NCI-H226 (cell line): Measurements from ENCODE around the gene APOA4.
"Not testable (repeated sequence)": the region's sequence is repeated elsewhere in the genome, so short reads cannot be mapped to it uniquely, and the experiment has no call there.

Source experiments
- DNase-seq: peaks from one replicate; pipeline ENCODE4 v3.0.0-alpha.2; 2015

The APOA4 gene

DNA sequence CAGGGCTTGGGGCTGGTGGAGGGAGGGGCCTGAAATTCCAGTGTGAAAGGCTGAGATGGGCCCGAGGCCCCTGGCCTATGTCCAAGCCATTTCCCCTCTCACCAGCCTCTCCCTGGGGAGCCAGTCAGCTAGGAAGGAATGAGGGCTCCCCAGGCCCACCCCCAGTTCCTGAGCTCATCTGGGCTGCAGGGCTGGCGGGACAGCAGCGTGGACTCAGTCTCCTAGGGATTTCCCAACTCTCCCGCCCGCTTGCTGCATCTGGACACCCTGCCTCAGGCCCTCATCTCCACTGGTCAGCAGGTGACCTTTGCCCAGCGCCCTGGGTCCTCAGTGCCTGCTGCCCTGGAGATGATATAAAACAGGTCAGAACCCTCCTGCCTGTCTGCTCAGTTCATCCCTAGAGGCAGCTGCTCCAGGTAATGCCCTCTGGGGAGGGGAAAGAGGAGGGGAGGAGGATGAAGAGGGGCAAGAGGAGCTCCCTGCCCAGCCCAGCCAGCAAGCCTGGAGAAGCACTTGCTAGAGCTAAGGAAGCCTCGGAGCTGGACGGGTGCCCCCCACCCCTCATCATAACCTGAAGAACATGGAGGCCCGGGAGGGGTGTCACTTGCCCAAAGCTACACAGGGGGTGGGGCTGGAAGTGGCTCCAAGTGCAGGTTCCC is 6.5 kb upstream of the APOA4 start, which contains the start of gene APOC3:
Gene APOC3 (plus strand): TSS at position 383 of the 659 bp plus-strand sequence. CDS start 676 bp downstream, outside the sequence.
- DNase-seq: peak; percentile 22

DNA sequence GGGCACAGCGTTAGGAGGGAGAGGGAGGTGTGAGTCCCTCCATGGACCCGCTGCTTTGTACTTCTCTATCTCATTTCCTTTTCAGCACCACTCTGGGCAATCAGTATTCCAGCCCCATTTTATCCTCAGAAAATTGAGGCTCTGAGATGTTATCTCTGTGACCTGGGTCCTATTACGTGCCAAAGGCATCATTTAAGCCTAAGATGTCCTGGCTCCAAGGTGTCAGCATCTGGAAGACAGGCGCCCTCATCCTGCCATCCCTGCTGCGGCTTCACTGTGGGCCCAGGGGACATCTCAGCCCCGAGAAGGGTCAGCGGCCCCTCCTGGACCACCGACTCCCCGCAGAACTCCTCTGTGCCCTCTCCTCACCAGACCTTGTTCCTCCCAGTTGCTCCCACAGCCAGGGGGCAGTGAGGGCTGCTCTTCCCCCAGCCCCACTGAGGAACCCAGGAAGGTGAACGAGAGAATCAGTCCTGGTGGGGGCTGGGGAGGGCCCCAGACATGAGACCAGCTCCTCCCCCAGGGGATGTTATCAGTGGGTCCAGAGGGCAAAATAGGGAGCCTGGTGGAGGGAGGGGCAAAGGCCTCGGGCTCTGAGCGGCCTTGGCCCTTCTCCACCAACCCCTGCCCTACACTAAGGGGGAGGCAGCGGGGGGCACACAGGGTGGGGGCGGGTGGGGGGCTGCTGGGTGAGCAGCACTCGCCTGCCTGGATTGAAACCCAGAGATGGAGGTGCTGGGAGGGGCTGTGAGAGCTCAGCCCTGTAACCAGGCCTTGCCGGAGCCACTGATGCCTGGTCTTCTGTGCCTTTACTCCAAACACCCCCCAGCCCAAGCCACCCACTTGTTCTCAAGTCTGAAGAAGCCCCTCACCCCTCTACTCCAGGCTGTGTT is 5.8 kb upstream of the APOA4 start:
- no peak for DNase-seq

DNA sequence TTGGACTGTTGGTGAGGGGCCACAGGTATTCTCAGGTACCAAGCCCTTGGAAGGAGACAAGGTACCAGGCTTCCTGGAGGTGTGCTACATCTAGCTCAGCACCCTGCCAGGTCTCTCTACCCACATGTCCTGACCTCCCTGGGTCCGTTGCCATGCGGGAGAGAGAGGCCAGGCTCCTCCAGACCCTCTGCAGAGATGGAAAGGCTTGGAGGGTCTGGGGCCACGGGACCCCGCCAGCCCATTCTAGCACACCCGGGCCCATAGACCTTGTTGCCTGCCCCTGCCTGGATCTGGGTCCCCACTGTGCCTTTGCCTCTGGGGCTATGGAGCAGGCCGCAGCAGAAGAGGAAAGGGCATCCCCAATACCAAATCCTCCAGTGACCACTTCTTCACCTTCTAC is 4.4 kb upstream of the APOA4 start:
- no peak for DNase-seq

DNA sequence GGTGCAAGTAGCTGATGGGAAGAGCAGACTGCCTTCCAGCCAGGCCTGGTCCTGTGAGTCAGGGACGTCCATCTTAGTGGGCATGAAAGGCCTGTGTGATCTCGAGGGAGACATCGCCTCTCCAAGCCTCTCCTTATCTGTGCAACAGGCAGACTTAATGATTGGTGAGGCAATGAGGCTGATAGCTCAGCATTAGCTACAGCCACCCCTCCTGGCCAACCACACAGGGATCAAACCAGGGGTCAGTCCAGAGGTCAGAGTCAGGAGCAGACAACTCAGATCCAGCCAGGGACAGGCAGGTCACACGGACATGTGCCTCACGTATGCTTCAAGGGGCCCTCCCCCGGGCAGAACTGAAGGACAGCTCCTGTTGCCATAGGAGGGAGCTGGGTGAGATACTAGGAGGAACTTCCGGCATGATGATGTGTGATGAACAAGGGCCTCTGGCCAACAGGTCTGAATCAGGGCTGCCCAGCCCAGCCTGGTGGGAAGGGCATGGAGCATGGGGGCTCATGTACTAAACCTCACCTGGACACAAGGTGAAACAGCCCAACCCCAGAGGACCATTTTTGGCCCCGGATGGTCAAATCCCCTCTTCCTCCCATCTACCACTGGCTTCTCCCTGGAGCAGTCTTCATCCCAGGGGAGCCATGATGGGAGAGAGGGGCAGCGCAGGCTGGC is 3.8 kb upstream of the APOA4 start:
- DNase-seq: no peak

DNA sequence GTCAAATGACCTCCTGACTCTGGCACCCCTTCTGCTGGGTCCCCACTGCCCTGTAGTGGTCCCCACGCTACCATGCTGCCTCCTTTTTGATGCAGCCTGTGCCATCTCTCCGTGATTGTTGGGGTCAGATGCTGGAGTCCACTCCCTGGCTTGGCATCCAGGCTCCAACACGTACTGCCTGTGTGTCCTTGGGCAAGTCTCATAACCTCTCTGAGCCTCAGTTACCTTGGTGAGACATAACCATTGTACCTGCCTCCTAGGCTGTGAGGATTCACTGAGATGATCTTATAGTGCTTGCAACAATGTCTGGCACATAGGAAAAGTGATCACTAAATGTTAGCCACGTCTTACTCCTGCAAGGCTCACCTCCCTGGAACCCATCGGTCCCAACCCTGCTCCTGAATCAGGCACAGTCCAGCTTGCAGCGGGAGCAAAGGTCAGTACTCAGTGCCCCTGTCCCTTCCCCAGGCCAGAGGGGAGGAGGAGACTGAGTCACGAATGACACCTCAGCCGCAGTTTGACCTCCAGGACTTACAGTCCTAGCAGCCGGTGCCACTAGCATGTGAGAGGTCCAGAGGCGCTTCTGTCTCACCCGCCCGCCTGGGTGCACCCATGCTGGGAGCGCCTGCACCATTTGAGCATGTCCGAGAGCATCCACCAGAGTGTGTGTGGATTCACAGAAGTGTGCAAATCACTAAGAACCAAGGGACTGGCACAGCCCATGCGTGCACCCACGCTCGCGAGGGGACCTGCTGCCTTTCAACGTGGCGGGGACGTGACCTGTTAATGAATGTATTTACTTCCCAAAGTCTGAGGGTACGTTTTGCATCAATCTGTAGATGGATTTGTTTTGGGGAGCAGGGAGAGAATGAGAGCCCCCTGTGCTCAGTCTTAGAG is 3.0 kb upstream of the APOA4 start:
- no peak for DNase-seq

DNA sequence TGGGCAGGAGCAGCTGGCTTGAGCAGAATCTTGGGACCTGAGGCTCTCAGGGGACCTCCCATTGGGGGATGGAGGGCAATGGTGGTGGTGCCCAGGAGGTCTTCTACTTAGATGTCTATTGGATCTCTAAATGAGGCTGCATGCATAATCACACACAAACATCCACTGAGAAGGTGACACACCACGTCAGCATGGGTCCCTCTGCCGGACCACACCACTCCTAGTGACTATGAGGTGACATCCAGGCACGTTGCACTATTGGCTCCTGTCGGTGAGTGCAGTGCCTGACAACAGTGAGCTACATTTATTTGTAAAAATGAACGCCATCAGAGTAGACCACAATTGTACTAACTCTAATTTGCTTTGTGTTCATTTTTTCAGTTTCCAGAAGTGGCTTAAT is 2.3 kb upstream of the APOA4 start:
- DNase-seq: no peak

DNA sequence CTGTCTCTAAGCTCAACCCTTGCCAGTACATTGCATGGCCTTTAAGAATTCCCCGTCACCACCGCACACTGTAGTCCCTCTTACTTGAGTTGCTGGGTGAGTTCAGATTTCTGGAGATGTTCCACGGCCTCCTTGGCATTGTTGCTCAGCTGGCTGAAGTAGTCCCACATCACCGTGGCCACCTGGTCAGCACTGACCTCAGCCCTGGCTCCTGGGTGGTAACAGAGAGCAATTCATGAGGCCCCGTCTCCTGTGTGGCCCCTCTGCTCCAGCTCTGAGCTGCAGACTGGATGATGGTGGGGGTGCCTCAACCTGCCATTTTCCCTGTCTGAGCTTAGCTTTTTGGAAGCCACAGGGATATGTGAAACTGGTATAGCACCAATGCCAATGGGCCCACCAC is 529 bp downstream of the APOA4 start:
- DNase-seq: no peak

DNA sequence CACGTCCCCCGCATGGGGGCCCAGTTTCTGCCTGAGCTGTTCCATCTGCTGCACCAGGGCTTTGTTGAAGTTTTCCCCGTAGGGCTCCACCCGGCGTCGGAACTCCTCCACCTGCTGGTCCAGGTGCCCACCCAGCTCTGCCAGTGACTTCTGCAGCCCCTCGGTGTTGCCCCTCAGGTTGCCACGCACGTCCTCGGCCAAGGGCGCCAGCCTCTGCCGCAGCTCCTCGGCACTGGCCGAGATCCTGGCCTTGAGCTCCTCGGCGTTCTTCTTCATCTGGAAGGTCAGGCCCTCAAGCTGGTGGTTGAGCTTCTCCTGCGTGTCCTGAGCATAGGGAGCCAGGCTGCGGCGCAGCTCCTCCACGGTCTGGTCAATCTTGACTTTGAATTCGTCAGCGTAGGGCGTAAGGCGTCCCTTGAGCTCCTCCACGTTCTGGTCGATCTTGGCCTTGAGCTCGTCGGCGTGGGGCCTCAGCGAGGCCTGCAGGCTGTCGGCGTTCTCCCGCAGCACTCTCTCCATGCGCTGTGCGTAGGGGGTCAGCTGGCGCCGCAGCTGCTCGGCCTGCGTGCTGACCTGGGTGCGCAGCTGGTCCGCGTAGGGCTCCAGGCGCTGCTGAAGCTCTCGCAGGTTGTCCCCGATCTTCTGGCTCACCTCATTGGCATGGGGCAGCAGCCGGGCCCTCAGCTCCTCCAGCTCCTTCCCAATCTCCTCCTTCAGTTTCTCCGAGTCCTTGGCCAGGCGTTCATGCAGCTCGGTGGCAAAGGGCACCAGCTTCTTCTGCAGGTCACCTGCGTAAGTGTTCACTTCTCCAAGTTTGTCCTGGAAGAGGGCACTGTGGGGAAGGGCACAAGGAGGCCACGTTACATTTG is 1.8 kb downstream of the APOA4 start:
- DNase-seq: no peak

DNA sequence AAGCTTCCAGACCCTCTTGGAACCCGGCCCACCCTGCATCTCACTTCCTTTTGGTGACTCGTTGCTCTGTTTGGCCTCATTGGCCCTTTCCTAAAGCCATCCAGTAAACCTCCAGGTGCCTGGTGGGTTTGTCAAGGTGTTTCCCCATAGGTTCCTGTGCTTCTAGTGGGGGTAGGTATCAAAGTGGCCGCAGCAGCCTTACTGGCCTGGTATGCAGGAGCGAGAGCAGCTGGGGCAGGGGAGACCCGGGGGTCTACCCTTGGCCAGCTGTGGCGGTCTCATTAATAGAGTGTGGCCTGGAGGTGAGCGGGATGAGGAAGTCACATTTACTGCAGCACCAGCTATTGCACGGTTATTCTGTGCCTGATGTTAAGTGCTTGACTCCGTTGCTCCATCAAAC is 4.1 kb downstream of the APOA4 start:
- no peak for DNase-seq

DNA sequence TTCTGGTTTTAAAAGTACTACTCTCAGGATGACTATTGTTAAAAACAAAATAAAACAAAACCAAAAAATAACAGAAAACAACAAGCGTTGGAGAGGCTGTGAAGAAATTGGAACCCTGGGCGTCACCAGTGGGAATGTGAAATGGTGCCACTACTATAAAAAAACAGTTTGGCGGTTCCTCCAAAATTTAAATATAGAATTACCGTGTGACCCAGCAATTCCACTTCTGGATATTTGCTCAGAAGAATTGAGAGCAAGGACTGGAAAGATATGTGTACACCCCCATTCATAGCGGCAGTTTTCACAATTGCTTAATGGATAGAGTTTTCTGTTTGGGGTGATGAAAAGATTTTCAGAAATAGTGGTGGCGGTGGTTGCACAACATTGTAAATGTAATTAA is 8.6 kb downstream of the APOA4 start:
- no peak for DNase-seq

DNA sequence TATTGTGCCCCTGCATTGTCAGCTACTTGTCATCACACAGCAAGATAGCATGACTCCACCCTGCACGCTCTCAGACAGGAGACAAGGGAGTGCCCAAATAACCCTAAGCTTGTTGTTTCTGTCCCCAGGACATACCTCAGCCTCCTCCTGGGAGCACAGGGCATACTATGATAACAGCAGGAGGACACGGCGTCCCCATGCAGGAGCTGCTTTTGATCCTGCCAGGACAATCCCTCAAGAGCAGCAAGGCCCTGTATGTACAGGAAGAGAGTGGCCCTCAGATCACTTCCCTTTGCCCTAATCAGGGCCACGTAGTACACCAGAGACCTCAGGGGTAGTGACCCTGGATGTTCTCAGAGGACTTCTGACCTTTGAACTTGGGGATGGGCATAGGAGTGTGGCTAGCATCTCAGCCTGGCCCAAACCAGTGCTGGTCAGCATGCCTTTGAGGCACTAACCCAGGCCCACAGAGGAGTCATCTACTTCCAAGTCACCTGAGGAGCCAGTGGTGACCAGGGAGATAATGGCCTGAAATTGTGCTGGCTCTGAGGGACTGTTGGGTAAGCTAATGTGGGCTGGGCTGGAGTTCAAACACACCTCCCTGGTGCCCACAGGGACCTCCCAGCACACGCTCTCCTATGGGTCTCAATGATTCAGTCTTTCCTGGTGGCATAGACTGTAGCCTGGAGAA is 9.2 kb downstream of the APOA4 start:
- no peak for DNase-seq

DNA sequence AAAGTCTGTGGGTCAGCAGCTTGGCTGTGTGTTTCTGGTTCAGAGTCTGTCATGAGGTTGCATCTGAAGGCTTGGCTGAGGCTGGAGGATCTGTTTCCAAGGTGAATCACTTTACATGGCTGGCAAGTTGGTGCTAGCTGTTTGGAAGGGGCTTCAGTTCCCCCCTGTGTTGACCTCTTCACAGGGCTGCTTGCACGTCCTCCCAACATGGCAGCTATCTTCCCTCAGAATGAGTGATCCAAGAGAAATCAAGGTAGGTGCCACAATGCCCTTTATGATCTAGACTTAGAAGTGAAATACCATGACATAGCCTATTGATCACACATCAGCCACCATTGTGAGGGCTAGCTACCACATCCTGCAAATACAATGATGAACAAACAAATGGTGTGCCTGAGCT is 9.9 kb downstream of the APOA4 start:
- no peak for DNase-seq

DNA sequence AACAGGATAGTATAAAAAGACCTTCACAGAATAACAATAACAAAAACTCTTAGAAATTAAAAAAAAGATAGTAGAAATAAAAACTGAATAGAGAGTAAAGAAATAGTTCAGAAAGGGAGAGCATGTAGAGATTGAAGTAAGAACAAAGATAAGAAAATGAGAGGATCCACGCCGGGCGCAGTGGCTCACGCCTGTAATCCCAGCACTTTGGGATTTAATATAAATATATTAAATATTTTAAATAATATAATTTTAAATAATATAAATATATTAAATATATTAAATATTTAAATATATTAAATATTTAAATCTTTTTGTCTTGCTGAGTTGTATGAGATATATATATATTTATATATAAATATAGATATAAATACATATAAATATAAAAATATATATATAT is 11.0 kb downstream of the APOA4 start:
- DNase-seq: no peak

DNA sequence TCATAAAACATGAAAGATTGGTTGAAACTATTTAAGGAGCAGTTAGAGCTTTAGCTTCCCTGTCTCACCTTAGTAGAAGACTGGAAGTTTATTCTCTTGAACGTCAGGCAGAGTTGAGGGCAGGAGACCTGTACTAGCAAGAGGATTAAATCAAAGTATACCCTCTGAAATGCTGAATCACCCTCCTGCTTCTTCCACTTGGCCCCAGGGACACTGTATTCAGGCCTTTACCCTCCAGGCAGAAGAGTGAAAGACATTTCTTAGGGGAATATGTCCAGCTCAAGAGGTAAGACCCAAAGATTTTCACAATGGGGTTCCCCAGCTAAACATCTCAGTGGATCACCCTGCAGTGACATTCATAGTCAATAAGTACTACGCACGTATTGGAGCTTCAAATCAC is 11.9 kb downstream of the APOA4 start:
- DNase-seq: no peak

DNA sequence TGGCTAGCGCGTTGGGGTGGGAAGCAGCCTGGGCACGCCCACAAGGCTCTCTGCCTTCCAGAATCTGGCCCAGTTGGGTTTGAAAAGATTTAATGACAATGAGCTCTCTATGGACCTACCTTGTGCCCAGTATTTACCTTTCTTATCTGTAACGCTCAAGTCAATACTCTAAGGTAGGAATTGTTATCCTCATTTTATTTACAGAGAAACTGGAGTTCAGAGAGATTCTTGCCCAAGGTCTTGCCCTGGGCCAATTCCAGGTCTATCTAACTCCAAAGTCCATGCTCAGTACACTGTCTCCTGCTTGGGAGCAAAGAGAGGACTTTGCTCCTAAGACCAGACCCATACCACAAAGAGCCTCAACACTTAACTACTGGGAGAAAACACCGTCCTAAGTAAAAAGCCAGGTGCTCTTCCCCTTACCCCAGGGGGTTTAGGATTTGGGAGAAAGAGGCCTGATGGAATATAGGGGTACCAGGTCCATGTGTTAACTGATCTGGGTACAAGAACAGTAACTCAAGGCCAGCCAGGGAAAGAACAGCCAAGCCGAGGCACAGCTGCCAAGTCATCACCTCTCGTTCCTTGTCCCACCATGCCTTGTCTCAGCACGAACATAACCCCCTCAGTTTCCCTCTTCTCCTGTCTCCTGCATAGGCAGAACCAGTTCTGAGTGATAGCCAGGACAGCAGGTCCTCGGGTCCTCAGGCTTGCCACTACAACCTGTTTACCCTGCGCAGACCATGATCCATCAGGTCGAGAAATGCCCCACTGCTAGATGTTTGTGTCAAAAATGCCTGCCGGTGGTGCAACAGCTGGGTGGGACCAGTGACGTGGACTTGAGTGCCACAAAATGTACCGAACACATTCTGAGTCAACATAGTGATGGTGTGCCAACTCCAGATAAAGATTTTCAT is 14.6 kb downstream of the APOA4 start:
- no peak for DNase-seq

DNA sequence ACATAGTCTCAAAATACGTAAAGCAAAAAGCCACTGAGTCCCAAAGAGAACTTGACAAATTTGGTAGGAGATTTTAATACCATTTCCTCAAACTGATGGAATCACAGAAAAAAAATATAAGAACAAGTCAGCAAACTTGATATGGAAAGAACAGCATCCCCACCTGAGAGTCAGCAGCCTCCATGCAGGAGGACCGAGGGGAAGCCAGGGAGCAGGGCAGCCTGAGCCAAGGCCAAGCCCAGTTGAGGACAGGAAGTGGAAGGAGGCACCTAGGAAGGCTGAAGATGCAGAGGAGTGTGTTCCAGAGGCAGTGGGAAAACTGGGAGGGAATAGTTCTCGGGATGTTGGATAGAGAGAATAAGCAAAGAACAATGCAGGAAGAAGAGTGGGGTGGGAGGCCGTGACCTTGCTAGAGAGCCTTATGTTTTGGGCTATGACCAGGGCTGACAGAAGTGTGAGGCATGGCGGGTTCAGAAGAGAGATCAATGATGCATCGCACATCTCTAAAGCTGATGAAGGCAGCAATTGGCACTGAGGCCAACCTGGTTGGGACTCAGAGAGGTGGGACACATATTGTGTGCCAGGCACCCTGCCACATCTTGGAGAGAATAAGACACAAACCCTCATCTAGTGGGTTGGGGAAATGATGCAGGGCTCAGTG is 15.4 kb downstream of the APOA4 start:
- DNase-seq: no peak

DNA sequence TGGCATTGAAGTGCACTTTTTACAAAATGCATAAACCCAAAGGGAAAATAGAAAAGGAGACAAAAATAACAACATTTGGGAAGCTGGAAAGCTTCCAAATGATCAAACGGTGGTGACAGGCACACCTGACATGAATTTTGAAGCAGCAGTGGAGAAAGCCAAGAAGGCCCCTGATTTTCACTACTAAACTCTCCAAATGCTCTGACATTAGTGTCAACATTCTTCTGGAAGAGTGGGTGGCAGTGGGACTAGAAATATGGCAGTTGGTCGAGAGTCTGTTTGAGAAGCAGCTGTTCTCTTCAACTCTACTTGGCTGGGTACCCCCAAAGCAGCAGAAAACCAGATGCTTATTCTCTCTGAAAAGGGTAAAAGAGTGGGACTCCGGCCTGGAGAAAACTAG is 19.1 kb downstream of the APOA4 start:
- DNase-seq: no peak

DNA sequence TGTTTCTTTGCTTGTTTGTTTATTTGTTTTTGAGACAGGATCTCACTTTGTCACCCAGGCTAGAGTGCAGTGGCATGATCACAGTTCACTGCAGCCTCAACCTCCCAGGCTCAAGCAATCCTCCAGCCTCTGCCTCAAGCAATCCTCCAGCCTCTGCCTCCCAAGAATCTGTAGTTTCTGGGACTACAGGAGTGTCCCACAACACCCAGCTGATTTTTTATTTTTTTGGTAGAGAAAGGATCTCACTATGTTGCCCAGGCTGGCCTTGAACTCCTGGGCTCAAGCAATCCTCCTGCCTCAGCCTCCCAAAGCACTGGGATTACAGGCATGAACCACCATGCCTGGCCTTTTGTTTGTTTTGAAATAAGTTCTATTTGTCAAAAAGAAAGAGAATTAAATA is 21.4 kb downstream of the APOA4 start:
- not testable (repeated sequence) for DNase-seq

DNA sequence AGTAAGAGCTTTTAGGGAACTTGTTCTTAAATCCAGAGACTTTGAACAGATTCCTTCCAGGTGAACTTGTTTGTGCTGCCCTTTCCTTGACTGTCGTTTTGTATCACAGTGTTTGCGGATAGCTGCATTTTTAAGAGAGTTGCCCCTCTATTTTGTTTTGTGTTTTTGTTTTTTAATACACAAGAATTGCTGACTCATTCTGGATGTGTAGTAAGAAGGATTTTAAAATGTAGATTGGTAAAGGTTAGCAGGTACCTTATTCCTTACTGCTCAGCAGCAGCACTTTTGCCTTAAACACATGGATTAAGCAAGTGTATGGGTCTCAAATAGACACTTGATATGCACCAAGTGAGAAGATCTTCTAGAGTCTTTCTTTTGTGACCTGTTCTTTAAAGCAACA is 22.5 kb downstream of the APOA4 start:
- no peak for DNase-seq
